NCI-H2196 treated with DMSO at 0.1 percent for 48 hours (cell line): Measurements from ENCODE around the gene DAD1.

ENCODE experiments used
- DNase-seq: peaks from one replicate; lab custom pipeline; 2025; ENCODE audit not compliant: unreplicated experiment; lab: John Stamatoyannopoulos, UW

Gene DAD1

GRCh38 chr14:22521449-22522239 lies 67.4 kb downstream of the DAD1 start:
- DNase-seq = no peak

GRCh38 chr14:22520796-22521195 lies 68.2 kb downstream of the DAD1 start:
- no peak for DNase-seq

GRCh38 chr14:22519877-22520685 lies 68.9 kb downstream of the DAD1 start:
- DNase-seq = no peak

- DNase-seq = no peak
These were observed 71.0 kb downstream of the DAD1 start for GRCh38 chr14:22518073-22518472.

- no peak for DNase-seq
These were observed 71.8 kb downstream of the DAD1 start for GRCh38 chr14:22517117-22517720.

GRCh38 chr14:22515929-22516328 lies 73.1 kb downstream of the DAD1 start:
- no peak for DNase-seq
